H1 (cell line): ENCODE measurements around the gene COMMD7. TPM values are rescaled to one million over a fixed set of nuclear protein-coding genes. Genes with fewer than 3 reads are reported as not detected.

Source experiments
- CTCF ChIA-PET: fragments of 300-600 bp; sonication (Branson Sonifier 250); formaldehyde crosslinking; loops from one replicate; lab custom pipeline; 2021; ENCODE audit not compliant: partially characterized antibody; lab: Charles Lee
- POLR2A ChIA-PET: fragments of 300-600 bp; sonication (Branson Sonifier 250); formaldehyde crosslinking; loops from one replicate; lab custom pipeline; 2021; ENCODE audit warnings: inconsistent platforms; ENCODE audit not compliant: partially characterized antibody; lab: Charles Lee
- DNase-seq, 2 experiments: peaks; one replicate each; pipeline versions ENCODE4 v3.0.0 to v3.0.0-alpha.2; 2010 to 2022; ENCODE audit warnings: low spot score in 2 of 2, low read depth in 1 of 2, mixed read lengths in 1 of 2
- FAIRE-seq: peaks from 2 replicates; lab custom pipeline; 2011; peaks lifted over from hg19 to GRCh38; lab: Jason Lieb, UNC
- H2AFZ ChIP-seq: 2 replicates; pipeline ENCODE4 v1.8.1; 2012; ENCODE audit warnings: low read length, inconsistent platforms
- H2AK5ac ChIP-seq: 2 replicates; pipeline ENCODE4 v1.6.1; 2013; ENCODE audit warnings: low read depth, low read length
- H2BK120ac ChIP-seq: replicated peaks from 2 replicates; pipeline ENCODE3; 2013; ENCODE audit warnings: low read depth, low read length, inconsistent platforms
- H2BK12ac ChIP-seq: 2 replicates; pipeline ENCODE4 v1.6.1; 2013; ENCODE audit warnings: low read depth, low read length
- H2BK15ac ChIP-seq: 2 replicates; pipeline ENCODE4 v1.6.1; 2013; ENCODE audit warnings: low read length
- H2BK20ac ChIP-seq: 2 replicates; pipeline ENCODE4 v1.6.1; 2013; ENCODE audit warnings: low read length
- H2BK5ac ChIP-seq: 2 replicates; pipeline ENCODE4 v1.6.1; 2013; ENCODE audit warnings: low read depth, low read length
- H3K14ac ChIP-seq: 2 replicates; pipeline ENCODE4 v1.6.1; 2013; ENCODE audit warnings: inconsistent platforms; ENCODE audit not compliant: insufficient read length
- H3K18ac ChIP-seq: 2 replicates; pipeline ENCODE4 v1.6.1; 2013; ENCODE audit warnings: low read length; ENCODE audit errors: extremely low read depth
- H3K23ac ChIP-seq: 2 replicates; pipeline ENCODE4 v1.6.1; 2013; ENCODE audit warnings: inconsistent platforms; ENCODE audit not compliant: insufficient read length
- H3K23me2 ChIP-seq: 2 replicates; pipeline ENCODE4 v1.6.1; 2013; ENCODE audit warnings: low read depth, low read length
- H3K27ac ChIP-seq: 2 replicates; pipeline ENCODE4 v1.6.1; 2011; ENCODE audit warnings: low read depth, low read length, inconsistent platforms
- H3K27me3 ChIP-seq, 4 experiments: replicated peaks in 1 of 4; 1 replicate in 1 of 4; 2 replicates in 3 of 4; pipeline versions ENCODE4 v1.6.1 to v1.8.1; 2011 to 2013; ENCODE audit warnings: low read length in 3 of 4, mild to moderate bottlenecking in 3 of 4, inconsistent platforms in 2 of 4, mixed read lengths in 2 of 4, moderate library complexity in 1 of 4; ENCODE audit not compliant: control insufficient read depth in 3 of 4, insufficient read depth in 3 of 4; ENCODE audit errors: extremely low read depth in 1 of 4
- H3K36me3 ChIP-seq, 4 experiments: 2 replicates each; pipeline versions ENCODE4 v1.6.1 to v1.8.1; 2011 to 2013; ENCODE audit warnings: mild to moderate bottlenecking in 4 of 4, low read length in 3 of 4, moderate library complexity in 2 of 4, control low read depth in 1 of 4, inconsistent platforms in 1 of 4; ENCODE audit not compliant: insufficient read depth in 4 of 4, control insufficient read depth in 2 of 4
- H3K4ac ChIP-seq: replicated peaks from 2 replicates; pipeline ENCODE3; 2013; ENCODE audit warnings: low read length, low read depth, mixed read lengths, inconsistent platforms; ENCODE audit not compliant: insufficient read length
- H3K4me1 ChIP-seq, 4 experiments: replicated peaks in 1 of 4; 1 replicate in 1 of 4; 2 replicates in 3 of 4; pipeline versions ENCODE4 v1.6.1 to v1.8.1; 2011 to 2013; ENCODE audit warnings: low read length in 3 of 4, inconsistent platforms in 2 of 4, mixed read lengths in 1 of 4; ENCODE audit not compliant: insufficient read depth in 4 of 4, control insufficient read depth in 3 of 4
- H3K4me2 ChIP-seq, 2 experiments: 2 replicates each; pipeline versions ENCODE4 v1.6.1 to v1.8.1; 2011 to 2013; ENCODE audit warnings: low read depth in 2 of 2, low read length in 2 of 2, control low read depth in 1 of 2, inconsistent platforms in 1 of 2, mild to moderate bottlenecking in 1 of 2; ENCODE audit not compliant: insufficient read depth in 1 of 2
- H3K4me3 ChIP-seq, 4 experiments: fragments of 200-600, 300-600 bp in 1 of 4; sonication (generic), shearing (Covaris generic), sonication (Bioruptor Twin) in 1 of 4; 2 replicates each; pipeline versions ENCODE4 v1.5.1 to v1.8.1; 2011 to 2016; ENCODE audit warnings: low read length in 4 of 4, low read depth in 3 of 4, control low read depth in 2 of 4, inconsistent platforms in 2 of 4, mild to moderate bottlenecking in 2 of 4, mixed read lengths in 1 of 4, moderate library complexity in 1 of 4; ENCODE audit not compliant: insufficient read depth in 2 of 4; ENCODE audit errors: extremely low read depth in 1 of 4
- H3K56ac ChIP-seq: replicated peaks from 2 replicates; pipeline ENCODE3; 2013; ENCODE audit warnings: low read depth, mild to moderate bottlenecking, mixed read lengths, low read length, inconsistent platforms; ENCODE audit not compliant: insufficient read length
- H3K79me1 ChIP-seq: 2 replicates; pipeline ENCODE4 v1.6.1; 2013; ENCODE audit warnings: low read depth, low read length, control low read depth
- H3K79me2 ChIP-seq, 2 experiments: 2 replicates each; pipeline versions ENCODE4 v1.6.1 to v1.8.1; 2012 to 2013; ENCODE audit warnings: low read length in 2 of 2, mild to moderate bottlenecking in 2 of 2, inconsistent platforms in 1 of 2; ENCODE audit not compliant: insufficient read depth in 2 of 2, control insufficient read depth in 1 of 2
- H3K9ac ChIP-seq, 4 experiments: replicated peaks in 1 of 4; 1 replicate in 1 of 4; 2 replicates in 3 of 4; pipeline versions ENCODE4 v1.6.1 to v1.8.1; 2011 to 2013; ENCODE audit warnings: low read depth in 3 of 4, low read length in 3 of 4, control low read depth in 2 of 4, mild to moderate bottlenecking in 2 of 4, moderate library complexity in 2 of 4, inconsistent platforms in 1 of 4; ENCODE audit errors: extremely low read depth in 1 of 4
- H3K9me3 ChIP-seq, 2 experiments: 2 replicates each; pipeline versions ENCODE4 v1.6.1 to v1.8.1; 2012 to 2013; ENCODE audit warnings: mild to moderate bottlenecking in 2 of 2, moderate library complexity in 2 of 2, control low read depth in 1 of 2, inconsistent platforms in 1 of 2, low read depth in 1 of 2, low read length in 1 of 2, mixed read lengths in 1 of 2; ENCODE audit not compliant: insufficient read depth in 2 of 2
- H4K20me1 ChIP-seq, 2 experiments: replicated peaks in 1 of 2; 2 replicates each; pipeline versions ENCODE3 to v1.8.1; 2011 to 2013; ENCODE audit warnings: inconsistent platforms in 2 of 2, low read length in 2 of 2, mild to moderate bottlenecking in 1 of 2; ENCODE audit not compliant: insufficient read depth in 2 of 2, control insufficient read depth in 1 of 2
- H4K5ac ChIP-seq: 2 replicates; pipeline ENCODE4 v1.6.1; 2013; ENCODE audit warnings: low read length, low read depth, mixed read lengths, inconsistent platforms; ENCODE audit not compliant: insufficient read length
- H4K8ac ChIP-seq: 2 replicates; pipeline ENCODE4 v1.8.0; 2013; ENCODE audit warnings: mild to moderate bottlenecking, moderate library complexity, low read length, inconsistent platforms; ENCODE audit not compliant: insufficient read depth; ENCODE audit errors: extremely low read depth
- H4K91ac ChIP-seq: replicated peaks from 2 replicates; pipeline ENCODE3; 2013; ENCODE audit warnings: low read length, mixed read lengths, inconsistent platforms; ENCODE audit not compliant: insufficient read length
- ATF3 ChIP-seq: IDR thresholded peaks from 2 replicates; pipeline ENCODE4 v1.6.1; 2011; ENCODE audit warnings: low read depth, mild to moderate bottlenecking, low read length; ENCODE audit not compliant: insufficient read depth
- HDAC6 ChIP-seq: IDR thresholded peaks from one replicate; pipeline ENCODE4 v1.7.1; 2012; ENCODE audit warnings: low read depth, mild to moderate bottlenecking, inconsistent platforms, low read length, moderate library complexity
- NANOG ChIP-seq: IDR thresholded peaks from 2 replicates; pipeline ENCODE4 v1.6.1; 2011; ENCODE audit warnings: low read length, low read depth, mild to moderate bottlenecking, inconsistent platforms; ENCODE audit not compliant: insufficient read depth, poor library complexity, severe bottlenecking
- SUZ12 ChIP-seq: fragments of 200-600 bp; sonication (generic); IDR thresholded peaks from 2 replicates; pipeline ENCODE4 v1.6.1; 2012; ENCODE audit warnings: mild to moderate bottlenecking, inconsistent platforms, low read length, moderate library complexity, mixed read lengths
- TAF7 ChIP-seq: optimal IDR thresholded peaks from 2 replicates; pipeline ENCODE3; 2011; ENCODE audit warnings: low read depth, mild to moderate bottlenecking, inconsistent platforms, low read length, moderate library complexity, borderline replicate concordance
- ZNF274 ChIP-seq: IDR thresholded peaks from 2 replicates; pipeline ENCODE4 v1.7.0; 2012; ENCODE audit warnings: low read length, borderline replicate concordance; ENCODE audit errors: extremely low read depth
- WGBS, 2 experiments: shearing (Covaris generic) in 1 of 2; methylation state at CpG; one replicate each; pipeline versions ENCODE4 v1.1.6 to v1.1.7; 2013 to 2015; ENCODE audit warnings: low lambda C conversion rate in 2 of 2, mixed read lengths in 2 of 2, inconsistent platforms in 1 of 2, low coverage in 1 of 2, missing lambda C conversion rate in 1 of 2; ENCODE audit not compliant: insufficient replicate concordance in 2 of 2, insufficient coverage in 1 of 2, insufficient read length in 1 of 2; ENCODE audit errors: extremely low coverage in 1 of 2, missing lambda C conversion rate in 1 of 2; 5-methylcytosine and 5-hydroxymethylcytosine counted together
- polyA plus RNA-seq, 7 experiments: library from polyadenylated mRNA; depleted of rRNA in 3 of 7; stranded (reverse) in 5 of 7; unstranded in 2 of 7; fragments of >200 nt in 5 of 7; fragments of 200-250 nt in 2 of 7; gene quantifications; 1 replicate in 5 of 7; 2 replicates in 1 of 7; 4 replicates in 1 of 7; pipeline versions ENCODE4 v1.2.1 to v1.2.3, GENCODE V29; 2011 to 2013; ENCODE audit warnings: missing spikeins in 2 of 7, mixed read lengths in 2 of 7
- total RNA-seq: library from RNA; stranded (reverse); fragmentation: NEBNext Ultra II Directional; extraction: Animal tissue kit (Norgen Biotek cat#: 25700); gene quantifications from 2 replicates; pipeline ENCODE4 v1.2.1, GENCODE V29; 2021

COMMD7 gene
- total and polyA plus RNA-seq, 2 of the 8 experiments (the other 6 are each of a cell fraction or from before 2014, with no cell fraction given): 39.4 to 48.9 TPM

- Histone ChIP-seq H3K56ac (no peak overlapping the region), H3K4me2 (no peak overlapping the region), H4K20me1 (peaks cover 0 to 4% of the 10 kb centered on the region in 2 experiments), H2BK120ac (no peak overlapping the region), H4K91ac (no peak overlapping the region), H3K27me3 (no peaks in the 10 kb centered on the region), H2BK5ac (no peak overlapping the region; the same call in 1 of the 2 replicates), H2AK5ac (no peak overlapping the region), H2BK20ac (no peak overlapping the region), H3K4ac (no peak overlapping the region), H3K18ac (no peak overlapping the region), H2BK15ac (no peak overlapping the region), H2BK12ac (no peak overlapping the region), H3K79me2 (peaks cover 9 to 76% of the 10 kb centered on the region in 2 experiments), H3K79me1 (peaks cover 2% of the 10 kb centered on the region; the same call in 1 of the 2 replicates), H4K8ac (no peak overlapping the region), H3K9ac (no peak overlapping the region), H3K23me2 (0 out of 2 replicates have a peak, but pooled peaks cover 3% of the 10 kb centered on the region), H3K9me3 (no peaks in the 10 kb centered on the region), H4K5ac (peak overlapping the region; percentile 5), H3K14ac (no peak overlapping the region), H2AFZ (no peak overlapping the region), H3K27ac (no peak overlapping the region), H3K36me3 (peaks cover 0 to 4% (median 0%) of the 10 kb centered on the region in 4 experiments; a peak in 1 of 8 replicates), H3K4me1 (peaks cover 0 to 5% (median 2%) of the 10 kb centered on the region in 4 experiments; a peak in 3 of 7 replicates), H3K23ac (no peak overlapping the region), H3K4me3 (no peak overlapping the region)
- no peak for FAIRE-seq
- TF ChIP-seq ATF3: no peak
- TF ChIP-seq HDAC6: no peak
- TF ChIP-seq TAF7: no peak
- TF ChIP-seq ZNF274: no peak
- no peak for TF ChIP-seq SUZ12
- TF ChIP-seq NANOG: no peak
- ChIA-PET CTCF (interaction anchor here (1.8 to 11.0 kb wide), 2 partner anchors 26 to 41 kb away, joined by 5 to 78 read pairs; no protein-coding TSS in a partner anchor), POLR2A (interaction anchor here (0.8 to 13.4 kb wide), 3 partner anchors 10 to 28 kb away, joined by 3 to 239 read pairs (median 3); partner anchors contain the start of gene DNMT3B)
- 80% methylated on average over 7 of the region's 7 CpGs; no CpG with 5 or more reads in 1 of the 2 experiments for WGBS, 2 experiments
- no peak for DNase-seq
Measured at GRCh38 chr20:32737371-32738223, 5.7 kb downstream of the COMMD7 start.
